GM18858 (cell line): Measurements from ENCODE around the gene ARHGAP33.

Experiments used
- ATAC-seq: cut with Tn5 transposase; IDR thresholded peaks from one replicate; pipeline ENCODE4 v1.9.1; 2021; ENCODE audit not compliant: unreplicated experiment

ARHGAP33 gene, protein sequence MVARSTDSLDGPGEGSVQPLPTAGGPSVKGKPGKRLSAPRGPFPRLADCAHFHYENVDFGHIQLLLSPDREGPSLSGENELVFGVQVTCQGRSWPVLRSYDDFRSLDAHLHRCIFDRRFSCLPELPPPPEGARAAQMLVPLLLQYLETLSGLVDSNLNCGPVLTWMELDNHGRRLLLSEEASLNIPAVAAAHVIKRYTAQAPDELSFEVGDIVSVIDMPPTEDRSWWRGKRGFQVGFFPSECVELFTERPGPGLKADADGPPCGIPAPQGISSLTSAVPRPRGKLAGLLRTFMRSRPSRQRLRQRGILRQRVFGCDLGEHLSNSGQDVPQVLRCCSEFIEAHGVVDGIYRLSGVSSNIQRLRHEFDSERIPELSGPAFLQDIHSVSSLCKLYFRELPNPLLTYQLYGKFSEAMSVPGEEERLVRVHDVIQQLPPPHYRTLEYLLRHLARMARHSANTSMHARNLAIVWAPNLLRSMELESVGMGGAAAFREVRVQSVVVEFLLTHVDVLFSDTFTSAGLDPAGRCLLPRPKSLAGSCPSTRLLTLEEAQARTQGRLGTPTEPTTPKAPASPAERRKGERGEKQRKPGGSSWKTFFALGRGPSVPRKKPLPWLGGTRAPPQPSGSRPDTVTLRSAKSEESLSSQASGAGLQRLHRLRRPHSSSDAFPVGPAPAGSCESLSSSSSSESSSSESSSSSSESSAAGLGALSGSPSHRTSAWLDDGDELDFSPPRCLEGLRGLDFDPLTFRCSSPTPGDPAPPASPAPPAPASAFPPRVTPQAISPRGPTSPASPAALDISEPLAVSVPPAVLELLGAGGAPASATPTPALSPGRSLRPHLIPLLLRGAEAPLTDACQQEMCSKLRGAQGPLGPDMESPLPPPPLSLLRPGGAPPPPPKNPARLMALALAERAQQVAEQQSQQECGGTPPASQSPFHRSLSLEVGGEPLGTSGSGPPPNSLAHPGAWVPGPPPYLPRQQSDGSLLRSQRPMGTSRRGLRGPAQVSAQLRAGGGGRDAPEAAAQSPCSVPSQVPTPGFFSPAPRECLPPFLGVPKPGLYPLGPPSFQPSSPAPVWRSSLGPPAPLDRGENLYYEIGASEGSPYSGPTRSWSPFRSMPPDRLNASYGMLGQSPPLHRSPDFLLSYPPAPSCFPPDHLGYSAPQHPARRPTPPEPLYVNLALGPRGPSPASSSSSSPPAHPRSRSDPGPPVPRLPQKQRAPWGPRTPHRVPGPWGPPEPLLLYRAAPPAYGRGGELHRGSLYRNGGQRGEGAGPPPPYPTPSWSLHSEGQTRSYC

DNA sequence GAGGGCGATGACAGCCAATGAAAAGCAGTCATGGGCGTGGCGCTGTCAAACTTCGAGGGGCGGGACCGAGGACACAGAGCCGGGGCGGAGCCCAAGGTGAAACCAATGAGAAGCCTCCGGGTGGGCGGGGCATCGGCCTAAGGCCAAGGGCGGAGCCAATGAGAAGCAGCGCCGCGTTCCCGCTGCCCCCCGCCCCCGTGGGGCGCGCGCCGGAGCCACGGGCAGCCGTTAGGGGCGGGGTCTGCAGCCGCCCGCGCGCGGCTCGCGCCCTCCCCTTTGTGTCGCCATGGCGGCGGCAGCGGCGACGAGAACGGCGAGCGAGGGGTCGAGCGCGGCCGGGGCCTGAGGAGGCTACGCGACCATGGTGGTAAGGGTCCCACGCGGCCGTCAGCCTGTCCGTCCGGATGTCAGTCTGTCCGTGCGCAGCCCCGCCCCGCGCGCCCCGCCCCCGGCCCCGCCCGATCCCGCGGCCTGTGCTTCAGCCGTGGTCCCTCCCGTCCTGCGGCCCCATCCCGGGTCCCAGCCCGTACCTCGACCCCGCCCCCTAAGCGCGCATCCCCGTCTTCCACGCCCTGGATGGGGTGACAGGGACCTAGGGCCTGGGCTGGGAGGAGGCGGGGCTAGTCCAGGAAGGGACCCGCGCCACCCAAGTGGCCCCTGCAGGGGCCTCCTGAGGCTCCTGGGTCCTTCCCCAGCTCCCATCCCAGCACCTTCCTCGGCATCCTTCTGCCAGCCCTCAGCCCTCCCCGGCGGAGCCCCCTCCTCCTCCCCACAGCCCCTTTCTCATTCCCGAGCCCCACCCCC, at the start of gene ARHGAP33:
TSS of gene ARHGAP33 (plus strand) at position 267 of the 804 bp plus-strand sequence. CDS start at position 362, 95 bp downstream.
- ATAC-seq = peak; percentile 74

DNA sequence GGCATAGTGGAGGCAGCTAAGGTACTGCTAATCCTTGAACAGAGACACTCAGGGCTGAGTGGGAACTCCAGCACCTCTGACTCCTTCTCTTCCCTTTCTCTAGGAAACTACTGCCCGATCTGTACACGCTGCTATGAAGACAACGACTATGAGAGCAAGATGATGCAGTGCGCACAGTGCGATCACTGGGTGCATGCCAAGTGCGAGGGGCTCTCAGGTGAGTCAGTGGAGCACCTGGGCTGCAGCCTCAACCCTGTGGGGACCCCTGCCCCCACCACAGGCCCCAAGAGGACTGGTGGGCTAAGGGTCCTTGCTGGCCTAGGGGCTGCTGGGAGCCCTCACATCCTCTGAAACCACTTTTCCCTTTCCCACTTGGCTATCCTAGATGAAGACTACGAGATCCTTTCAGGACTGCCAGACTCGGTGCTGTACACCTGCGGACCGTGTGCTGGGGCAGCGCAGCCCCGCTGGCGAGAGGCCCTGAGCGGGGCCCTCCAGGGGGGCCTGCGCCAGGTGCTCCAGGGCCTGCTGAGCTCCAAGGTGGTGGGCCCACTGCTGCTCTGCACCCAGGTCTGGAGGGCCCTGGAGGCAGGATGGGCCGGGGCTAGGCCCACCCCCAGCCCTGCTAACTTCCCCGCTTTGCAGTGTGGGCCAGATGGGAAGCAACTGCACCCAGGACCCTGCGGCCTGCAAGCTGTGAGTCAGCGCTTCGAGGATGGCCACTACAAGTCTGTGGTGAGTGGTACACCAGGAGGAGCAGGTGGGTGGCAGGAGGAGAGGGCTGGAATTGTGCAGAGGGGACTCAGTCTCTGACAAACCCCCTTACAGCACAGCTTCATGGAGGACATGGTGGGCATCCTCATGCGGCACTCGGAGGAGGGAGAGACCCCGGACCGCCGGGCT, 48.1 kb upstream of the ARHGAP33 start:
- ATAC-seq = no peak

DNA sequence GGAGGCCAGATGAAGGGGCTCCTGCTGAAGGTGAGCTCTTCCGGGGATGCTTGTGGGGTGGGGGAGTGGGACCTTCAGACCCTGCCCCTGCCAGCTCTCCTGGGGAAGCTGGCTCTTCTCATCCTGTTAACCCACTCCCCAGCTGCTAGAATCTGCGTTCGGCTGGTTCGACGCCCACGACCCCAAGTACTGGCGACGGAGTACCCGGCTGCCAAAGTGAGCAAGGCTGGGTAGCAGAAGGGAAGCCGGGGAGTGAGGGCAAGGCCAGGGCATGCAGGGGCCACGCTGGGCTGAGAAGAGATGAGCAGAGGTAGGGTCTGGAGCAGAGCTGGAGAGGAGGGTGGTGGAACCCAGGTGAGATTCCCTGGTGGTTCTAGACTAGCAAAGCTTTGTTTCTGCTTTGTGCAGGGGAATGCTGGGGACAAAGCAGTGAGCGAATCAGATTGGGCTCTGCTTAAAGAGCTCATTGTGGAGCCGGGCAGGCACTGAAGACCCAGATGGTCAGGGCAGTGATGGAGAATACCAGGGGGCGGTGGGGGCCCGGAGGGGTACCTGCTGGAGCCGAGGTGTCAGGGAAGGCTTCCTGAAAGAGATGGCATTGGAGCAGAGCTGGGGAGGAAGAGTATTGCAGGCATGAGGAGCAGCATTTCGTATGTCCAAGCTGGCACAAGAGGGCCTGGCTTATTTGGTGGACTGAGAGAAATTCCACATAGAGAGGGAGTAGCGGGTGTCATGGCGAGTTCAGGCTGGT, 47.2 kb upstream of the ARHGAP33 start:
- no peak for ATAC-seq

GRCh38 chr19:35729021-35729420, 46.3 kb upstream of the ARHGAP33 start:
- ATAC-seq = no peak

GRCh38 chr19:35729763-35730162, 45.6 kb upstream of the ARHGAP33 start:
- no peak for ATAC-seq

- ATAC-seq = no peak
These were observed 45.0 kb upstream of the ARHGAP33 start for GRCh38 chr19:35730326-35730725.

DNA sequence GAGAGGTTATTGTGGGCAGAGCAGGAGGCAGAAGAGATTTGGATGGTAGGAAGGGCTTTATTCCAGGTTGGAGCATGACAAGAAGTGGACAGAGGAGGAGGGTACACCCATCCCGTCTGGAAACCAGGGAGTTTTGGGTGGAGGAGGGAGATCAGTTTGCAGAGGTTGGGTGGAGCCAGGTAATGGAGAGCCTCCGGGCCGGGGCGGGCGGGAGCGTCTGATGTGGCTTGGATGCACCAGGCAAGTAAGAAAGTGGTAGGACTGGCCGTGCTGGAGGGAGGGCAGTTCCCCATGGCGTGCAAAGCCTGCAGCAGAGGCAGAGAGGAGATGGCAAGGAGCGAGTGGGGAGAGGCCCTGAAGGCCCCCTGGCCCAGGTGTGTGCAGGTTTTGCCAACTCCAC, 44.0 kb upstream of the ARHGAP33 start:
- ATAC-seq = no peak

DNA sequence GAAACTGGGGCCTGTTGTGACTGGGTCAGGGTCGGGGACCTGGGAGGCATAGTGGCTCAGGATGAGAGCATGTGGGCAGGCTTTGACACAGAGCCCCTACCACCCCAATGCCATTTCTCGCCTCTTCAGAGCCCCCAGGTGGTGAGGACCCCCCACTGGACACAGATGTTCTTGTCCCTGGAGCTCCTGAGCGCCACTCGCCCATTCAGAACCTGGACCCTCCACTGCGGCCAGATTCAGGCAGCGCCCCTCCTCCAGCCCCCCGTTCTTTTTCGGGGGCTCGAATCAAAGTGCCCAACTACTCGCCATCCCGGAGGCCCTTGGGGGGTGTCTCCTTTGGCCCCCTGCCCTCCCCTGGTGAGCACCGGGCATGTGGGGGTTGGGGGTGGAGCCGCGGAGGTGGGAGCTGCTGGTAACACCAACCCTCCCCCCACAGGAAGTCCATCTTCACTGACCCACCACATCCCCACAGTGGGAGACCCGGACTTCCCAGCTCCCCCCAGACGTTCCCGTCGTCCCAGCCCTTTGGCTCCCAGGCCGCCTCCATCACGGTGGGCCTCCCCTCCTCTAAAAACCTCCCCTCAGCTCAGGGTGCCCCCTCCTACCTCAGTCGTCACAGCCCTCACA, 43.5 kb upstream of the ARHGAP33 start:
- ATAC-seq = no peak

DNA sequence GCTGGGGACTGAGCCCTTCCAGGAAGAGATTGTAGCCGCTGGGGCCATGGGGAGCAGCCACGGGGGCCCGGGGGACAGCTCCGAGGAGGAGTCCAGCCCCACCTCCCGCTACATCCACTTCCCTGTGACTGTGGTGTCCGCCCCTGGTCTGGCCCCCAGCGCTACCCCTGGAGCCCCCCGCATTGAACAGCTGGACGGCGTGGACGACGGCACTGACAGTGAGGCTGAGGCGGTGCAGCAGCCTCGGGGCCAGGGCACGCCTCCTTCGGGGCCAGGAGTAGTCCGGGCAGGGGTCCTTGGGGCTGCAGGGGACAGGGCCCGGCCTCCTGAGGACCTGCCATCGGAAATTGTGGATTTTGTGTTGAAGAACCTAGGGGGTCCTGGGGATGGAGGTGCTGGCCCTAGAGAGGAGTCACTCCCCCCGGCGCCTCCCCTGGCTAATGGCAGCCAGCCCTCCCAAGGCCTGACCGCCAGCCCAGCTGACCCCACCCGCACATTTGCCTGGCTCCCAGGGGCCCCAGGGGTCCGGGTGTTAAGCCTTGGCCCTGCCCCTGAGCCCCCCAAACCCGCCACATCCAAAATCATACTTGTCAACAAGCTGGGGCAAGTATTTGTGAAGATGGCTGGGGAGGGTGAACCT, 42.7 kb upstream of the ARHGAP33 start:
- ATAC-seq = no peak

DNA sequence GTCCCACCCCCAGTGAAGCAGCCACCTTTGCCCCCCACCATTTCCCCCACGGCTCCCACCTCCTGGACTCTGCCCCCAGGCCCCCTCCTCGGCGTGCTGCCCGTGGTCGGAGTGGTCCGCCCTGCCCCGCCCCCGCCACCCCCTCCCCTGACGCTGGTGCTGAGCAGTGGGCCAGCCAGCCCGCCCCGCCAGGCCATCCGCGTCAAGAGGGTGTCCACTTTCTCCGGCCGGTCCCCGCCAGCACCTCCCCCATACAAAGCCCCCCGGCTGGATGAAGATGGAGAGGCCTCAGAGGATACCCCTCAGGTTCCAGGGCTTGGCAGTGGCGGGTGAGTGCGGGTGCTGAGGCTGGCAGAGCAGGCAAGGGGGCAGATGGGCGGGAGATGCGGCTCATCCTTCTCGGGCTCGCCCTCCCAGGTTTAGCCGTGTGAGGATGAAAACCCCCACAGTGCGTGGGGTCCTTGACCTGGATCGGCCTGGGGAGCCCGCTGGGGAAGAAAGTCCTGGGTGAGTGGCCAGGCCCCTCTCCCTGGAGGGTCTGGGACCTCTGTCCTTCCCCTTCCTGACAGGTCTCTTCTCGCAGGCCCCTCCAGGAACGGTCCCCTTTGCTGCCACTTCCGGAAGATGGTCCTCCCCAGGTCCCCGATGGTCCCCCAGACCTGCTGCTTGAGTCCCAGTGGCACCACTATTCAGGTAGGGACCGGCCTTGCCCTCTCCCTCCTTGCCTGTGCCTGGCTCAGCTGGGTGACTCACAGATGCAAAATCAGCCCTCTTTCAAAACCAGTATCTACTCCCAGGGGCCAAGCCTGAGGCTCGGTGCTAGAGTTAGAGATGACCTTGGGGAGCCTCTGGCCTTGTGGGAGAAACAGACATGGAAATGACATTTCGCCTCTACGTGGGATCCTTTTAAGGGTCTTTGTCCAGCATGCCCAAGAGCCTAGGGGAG, 41.9 kb upstream of the ARHGAP33 start:
- ATAC-seq = no peak

DNA sequence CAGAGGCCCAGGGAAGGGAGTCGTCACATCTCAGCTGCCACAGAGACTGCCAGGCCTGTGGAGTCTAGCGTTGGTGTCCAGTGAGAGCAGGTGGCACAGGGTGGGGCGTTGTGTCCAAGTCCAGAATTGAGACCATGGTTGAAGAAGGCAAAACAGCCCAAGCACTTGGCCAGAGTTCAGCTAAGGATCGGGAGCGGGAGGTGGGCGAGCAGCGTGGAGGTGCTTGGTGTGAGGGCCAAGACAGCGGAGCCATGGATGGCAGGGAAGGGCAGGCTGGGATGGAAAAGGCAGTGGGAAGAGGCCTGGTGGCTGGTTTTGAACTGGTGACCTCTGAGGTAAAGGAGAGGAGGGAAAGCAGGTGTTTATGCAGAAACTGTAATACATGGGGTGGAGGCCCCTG, 41.1 kb upstream of the ARHGAP33 start:
- ATAC-seq = no peak

GRCh38 chr19:35734889-35735288, 40.5 kb upstream of the ARHGAP33 start:
- ATAC-seq = no peak

GRCh38 chr19:35736913-35737886, 38.2 kb upstream of the ARHGAP33 start:
- no peak for ATAC-seq

- ATAC-seq = no peak
These were observed 37.1 kb upstream of the ARHGAP33 start for GRCh38 chr19:35738021-35738886.

- ATAC-seq = no peak
These were observed 36.5 kb upstream of the ARHGAP33 start for GRCh38 chr19:35738887-35739229.
